Measurements from ENCODE around the gene UCK2.
A peak's percentile ranks its signal among the peaks of the same experiment; 100 is the strongest.

UCK2 gene

DNA sequence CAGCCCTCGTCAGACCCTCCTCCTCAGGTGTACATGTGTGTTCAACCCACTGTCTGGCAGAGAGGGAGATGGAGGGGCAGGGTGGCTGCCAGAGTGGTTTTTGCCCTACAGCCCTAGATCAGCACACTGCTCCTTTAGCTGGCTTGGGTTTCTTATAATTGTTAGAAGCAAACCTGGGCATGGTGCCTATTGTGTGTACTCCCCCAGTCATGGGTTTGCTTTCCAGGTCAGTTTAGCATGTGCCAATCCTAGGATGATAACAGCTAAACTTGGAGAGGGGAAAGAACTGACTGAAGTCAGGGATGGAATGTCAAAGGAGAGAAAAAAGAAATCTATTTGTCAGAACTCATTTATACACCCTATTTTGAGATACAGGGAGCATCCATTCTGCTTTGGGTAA, 63.3 kb downstream of the UCK2 start:
- 91 to 100% methylated on average over 1 of the region's 1 CpG for WGBS, 2 experiments (ENCODE audit: insufficient coverage in 2 of 2)
- H3K27ac ChIP-seq (ENCODE audit: low read depth, low read length, severe bottlenecking) = no peak overlapping the region
- no peaks in the 10 kb centered on the region for H3K9me3 ChIP-seq (ENCODE audit: control insufficient read depth, low read length)
- H3K4me1 ChIP-seq (ENCODE audit: control insufficient read depth, insufficient read depth, low read length, poor library complexity, severe bottlenecking) = peaks cover 40% of the 10 kb centered on the region
- no peak overlapping the region for H3K4me3 ChIP-seq (ENCODE audit: extremely low read depth, insufficient read depth, low read length, poor library complexity, severe bottlenecking)
- H3K36me3 ChIP-seq (ENCODE audit: control insufficient read depth, insufficient read depth, low read length) = peaks cover 37% of the 10 kb centered on the region

DNA sequence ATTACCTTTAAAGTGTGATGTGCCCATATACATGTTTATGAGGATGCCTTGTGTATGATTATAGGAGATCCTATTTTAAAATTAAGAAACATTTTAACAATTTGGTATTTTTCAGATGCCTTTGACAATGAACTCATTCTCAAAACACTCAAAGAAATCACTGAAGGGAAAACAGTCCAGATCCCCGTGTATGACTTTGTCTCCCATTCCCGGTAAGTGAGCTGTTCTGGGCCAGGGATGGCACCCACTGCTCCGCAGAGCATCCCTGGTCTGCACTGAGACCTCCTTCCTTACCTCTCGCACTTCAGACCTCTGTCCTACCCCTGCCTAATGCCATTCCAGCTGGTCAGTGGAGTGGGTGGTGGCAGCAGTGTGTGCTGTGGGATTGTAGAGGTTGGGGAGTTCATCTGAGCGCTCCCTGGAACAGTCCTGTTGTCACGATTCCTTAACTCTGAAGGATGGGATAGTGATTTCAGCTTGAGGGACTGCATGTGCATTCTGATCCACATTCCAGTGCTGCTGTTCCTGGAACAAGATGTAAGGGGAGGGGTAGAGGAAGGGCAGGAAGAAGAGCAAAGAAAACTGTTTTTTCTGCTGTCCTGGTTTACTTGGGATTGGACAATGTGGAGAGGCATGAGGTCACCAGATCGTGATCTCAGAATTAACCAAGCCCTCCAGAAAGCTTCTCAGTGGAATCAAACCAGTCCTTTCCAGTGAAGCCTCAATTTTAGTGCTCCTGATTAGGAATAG, 63.9 kb downstream of the UCK2 start:
- WGBS, 2 experiments (ENCODE audit: insufficient coverage in 2 of 2) = 92 to 100% methylated on average over 5 of the region's 7 CpGs
- H3K9me3 ChIP-seq (ENCODE audit: control insufficient read depth, low read length) = no peaks in the 10 kb centered on the region
- peaks cover 37% of the 10 kb centered on the region for H3K36me3 ChIP-seq (ENCODE audit: control insufficient read depth, insufficient read depth, low read length)
- peak overlapping the region; percentile 20 for H3K27ac ChIP-seq (ENCODE audit: low read depth, low read length, severe bottlenecking)
- no peak overlapping the region for H3K4me3 ChIP-seq (ENCODE audit: extremely low read depth, insufficient read depth, low read length, poor library complexity, severe bottlenecking)
- peaks cover 46% of the 10 kb centered on the region for H3K4me1 ChIP-seq (ENCODE audit: control insufficient read depth, insufficient read depth, low read length, poor library complexity, severe bottlenecking)

DNA sequence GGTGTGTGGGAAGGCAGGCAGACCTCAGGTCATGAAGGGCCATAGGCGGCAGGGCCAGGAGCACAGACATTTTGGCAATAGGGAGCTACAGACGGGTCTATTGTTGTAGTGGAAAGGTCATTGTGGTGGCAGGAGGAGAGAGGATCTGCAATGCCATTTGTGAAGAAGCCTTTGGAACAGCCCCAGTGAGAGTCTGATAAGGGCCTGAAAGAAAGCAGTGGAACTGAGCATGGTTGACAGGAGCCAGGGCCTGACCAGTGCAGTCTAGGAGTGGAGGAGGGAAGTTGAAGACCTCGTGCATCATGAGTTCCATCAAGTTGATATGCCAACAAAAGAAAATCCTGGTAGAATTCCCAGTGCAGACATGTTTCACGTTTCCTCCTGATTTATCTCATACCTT, 65.5 kb downstream of the UCK2 start:
- Histone ChIP-seq H3K27ac (ENCODE audit: low read depth, low read length, severe bottlenecking) (no peak overlapping the region), H3K36me3 (ENCODE audit: control insufficient read depth, insufficient read depth, low read length) (peaks cover 42% of the 10 kb centered on the region), H3K9me3 (ENCODE audit: control insufficient read depth, low read length) (no peaks in the 10 kb centered on the region), H3K4me3 (ENCODE audit: extremely low read depth, insufficient read depth, low read length, poor library complexity, severe bottlenecking) (no peak overlapping the region), H3K4me1 (ENCODE audit: control insufficient read depth, insufficient read depth, low read length, poor library complexity, severe bottlenecking) (peaks cover 54% of the 10 kb centered on the region)
- WGBS, 2 experiments (ENCODE audit: insufficient coverage in 2 of 2) = 89 to 100% methylated on average over 4 of the region's 4 CpGs

DNA sequence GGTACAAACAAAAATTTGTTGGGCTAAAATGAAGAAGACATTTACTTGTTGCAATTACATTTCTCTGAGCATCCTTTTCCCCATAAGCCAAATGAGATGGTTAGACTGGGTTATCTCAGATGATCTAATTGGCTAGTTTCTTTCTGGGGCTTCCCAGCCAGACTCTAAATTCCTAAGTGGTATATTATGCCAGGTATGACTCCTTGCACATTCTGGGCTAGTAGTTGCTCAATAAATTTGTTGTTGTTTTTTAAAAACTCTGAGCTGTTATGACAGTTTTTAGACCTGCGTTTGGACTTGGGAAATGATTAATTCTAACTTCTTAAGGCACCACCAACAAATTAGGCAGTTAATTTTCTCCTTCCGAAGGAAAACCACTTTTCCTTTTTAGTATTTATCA, 66.1 kb downstream of the UCK2 start:
- H3K4me1 ChIP-seq (ENCODE audit: control insufficient read depth, insufficient read depth, low read length, poor library complexity, severe bottlenecking) = peaks cover 60% of the 10 kb centered on the region

DNA sequence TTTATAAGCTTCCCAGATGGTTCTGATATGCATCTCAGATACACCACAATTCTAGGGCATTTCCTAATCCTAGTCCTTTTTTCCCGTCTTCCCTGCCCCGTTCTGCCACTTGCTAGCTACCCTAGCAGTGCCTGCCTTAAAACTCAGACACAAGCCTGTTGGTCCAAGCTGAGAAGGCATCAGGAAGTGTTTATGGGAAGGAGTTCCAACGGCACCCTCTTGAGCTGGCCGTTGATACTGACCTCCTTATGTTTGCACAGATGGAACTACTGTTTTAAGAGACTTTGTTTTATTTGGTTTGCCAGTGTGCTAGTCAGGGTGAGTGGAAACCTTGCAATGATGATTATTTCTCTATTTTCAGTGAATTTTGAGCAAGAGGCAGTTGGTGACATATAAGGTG, 67.2 kb downstream of the UCK2 start:
- peaks cover 64% of the 10 kb centered on the region for H3K4me1 ChIP-seq (ENCODE audit: control insufficient read depth, insufficient read depth, low read length, poor library complexity, severe bottlenecking)
- H3K36me3 ChIP-seq (ENCODE audit: control insufficient read depth, insufficient read depth, low read length) = peaks cover 42% of the 10 kb centered on the region
- H3K9me3 ChIP-seq (ENCODE audit: control insufficient read depth, low read length) = no peaks in the 10 kb centered on the region
- 95 to 100% methylated on average over 2 to 4 of the region's 4 CpGs for WGBS, 2 experiments (ENCODE audit: insufficient coverage in 2 of 2)
- H3K4me3 ChIP-seq (ENCODE audit: extremely low read depth, insufficient read depth, low read length, poor library complexity, severe bottlenecking) = no peak overlapping the region
- H3K27ac ChIP-seq (ENCODE audit: low read depth, low read length, severe bottlenecking) = peak overlapping the region; percentile 74

More for the DNA sequence above, 66.1 kb downstream of the UCK2 start:
- WGBS, 2 experiments (ENCODE audit: insufficient coverage in 2 of 2) = 100% methylated on average over 1 of the region's 2 CpGs; no CpG with 5 or more reads in 1 of the 2 experiments
- Histone ChIP-seq H3K36me3 (ENCODE audit: control insufficient read depth, insufficient read depth, low read length) (peaks cover 42% of the 10 kb centered on the region), H3K9me3 (ENCODE audit: control insufficient read depth, low read length) (no peaks in the 10 kb centered on the region), H3K4me3 (ENCODE audit: extremely low read depth, insufficient read depth, low read length, poor library complexity, severe bottlenecking) (no peak overlapping the region), H3K27ac (ENCODE audit: low read depth, low read length, severe bottlenecking) (no peak overlapping the region)

DNA sequence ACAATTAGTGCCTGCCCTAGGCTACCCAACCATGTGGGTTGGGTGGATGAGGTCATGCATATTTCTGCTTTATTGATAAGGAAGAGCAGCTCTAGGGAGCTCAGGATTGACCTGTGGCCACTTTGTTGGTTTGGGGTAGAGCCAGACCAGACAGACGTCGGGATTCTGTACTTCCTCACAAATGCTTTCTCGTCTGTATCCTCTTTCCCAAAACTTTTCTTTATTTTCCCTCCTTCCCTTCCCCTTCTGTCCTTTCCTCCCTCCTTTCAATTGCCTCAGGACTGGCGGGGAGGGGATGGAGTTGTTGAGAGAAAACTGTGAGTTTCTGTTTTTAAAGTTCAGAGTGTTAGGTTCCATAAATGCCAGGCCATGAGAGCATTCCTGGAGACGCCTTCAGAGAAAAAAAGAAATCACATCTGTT, 68.0 kb downstream of the UCK2 start:
- no peak overlapping the region for H3K4me3 ChIP-seq (ENCODE audit: extremely low read depth, insufficient read depth, low read length, poor library complexity, severe bottlenecking)
- H3K36me3 ChIP-seq (ENCODE audit: control insufficient read depth, insufficient read depth, low read length) = peaks cover 36% of the 10 kb centered on the region
- H3K4me1 ChIP-seq (ENCODE audit: control insufficient read depth, insufficient read depth, low read length, poor library complexity, severe bottlenecking) = peaks cover 69% of the 10 kb centered on the region
- no peaks in the 10 kb centered on the region for H3K9me3 ChIP-seq (ENCODE audit: control insufficient read depth, low read length)
- peak overlapping the region; percentile 74 for H3K27ac ChIP-seq (ENCODE audit: low read depth, low read length, severe bottlenecking)
- WGBS, 2 experiments (ENCODE audit: insufficient coverage in 2 of 2) = 90% methylated on average over 2 of the region's 5 CpGs; no CpG with 5 or more reads in 1 of the 2 experiments

DNA sequence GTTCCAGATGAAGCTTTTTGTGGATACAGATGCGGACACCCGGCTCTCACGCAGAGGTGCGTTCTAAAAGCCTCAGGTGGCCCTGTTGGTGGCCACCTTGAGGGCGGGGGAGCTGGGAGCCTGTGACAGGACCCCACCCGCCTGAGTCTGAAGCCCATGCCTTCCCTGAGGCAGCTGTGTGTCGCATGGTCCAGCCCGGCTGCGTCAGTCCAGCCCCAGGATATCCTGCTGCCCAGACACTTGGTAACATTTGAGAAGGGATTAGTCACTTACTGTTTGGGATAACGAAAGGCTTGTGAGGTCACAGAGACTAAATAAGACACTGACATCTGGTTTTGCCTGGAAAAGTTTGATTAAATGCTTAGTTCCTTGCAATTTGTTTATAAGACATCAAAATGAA, 68.9 kb downstream of the UCK2 start:
- H3K4me3 ChIP-seq (ENCODE audit: extremely low read depth, insufficient read depth, low read length, poor library complexity, severe bottlenecking) = no peak overlapping the region
- WGBS, 2 experiments (ENCODE audit: insufficient coverage in 2 of 2) = 84 to 91% methylated on average over 7 to 10 of the region's 10 CpGs
- H3K36me3 ChIP-seq (ENCODE audit: control insufficient read depth, insufficient read depth, low read length) = peaks cover 38% of the 10 kb centered on the region
- H3K4me1 ChIP-seq (ENCODE audit: control insufficient read depth, insufficient read depth, low read length, poor library complexity, severe bottlenecking) = peaks cover 70% of the 10 kb centered on the region
- H3K27ac ChIP-seq (ENCODE audit: low read depth, low read length, severe bottlenecking) = peak overlapping the region; percentile 74
- no peaks in the 10 kb centered on the region for H3K9me3 ChIP-seq (ENCODE audit: control insufficient read depth, low read length)

DNA sequence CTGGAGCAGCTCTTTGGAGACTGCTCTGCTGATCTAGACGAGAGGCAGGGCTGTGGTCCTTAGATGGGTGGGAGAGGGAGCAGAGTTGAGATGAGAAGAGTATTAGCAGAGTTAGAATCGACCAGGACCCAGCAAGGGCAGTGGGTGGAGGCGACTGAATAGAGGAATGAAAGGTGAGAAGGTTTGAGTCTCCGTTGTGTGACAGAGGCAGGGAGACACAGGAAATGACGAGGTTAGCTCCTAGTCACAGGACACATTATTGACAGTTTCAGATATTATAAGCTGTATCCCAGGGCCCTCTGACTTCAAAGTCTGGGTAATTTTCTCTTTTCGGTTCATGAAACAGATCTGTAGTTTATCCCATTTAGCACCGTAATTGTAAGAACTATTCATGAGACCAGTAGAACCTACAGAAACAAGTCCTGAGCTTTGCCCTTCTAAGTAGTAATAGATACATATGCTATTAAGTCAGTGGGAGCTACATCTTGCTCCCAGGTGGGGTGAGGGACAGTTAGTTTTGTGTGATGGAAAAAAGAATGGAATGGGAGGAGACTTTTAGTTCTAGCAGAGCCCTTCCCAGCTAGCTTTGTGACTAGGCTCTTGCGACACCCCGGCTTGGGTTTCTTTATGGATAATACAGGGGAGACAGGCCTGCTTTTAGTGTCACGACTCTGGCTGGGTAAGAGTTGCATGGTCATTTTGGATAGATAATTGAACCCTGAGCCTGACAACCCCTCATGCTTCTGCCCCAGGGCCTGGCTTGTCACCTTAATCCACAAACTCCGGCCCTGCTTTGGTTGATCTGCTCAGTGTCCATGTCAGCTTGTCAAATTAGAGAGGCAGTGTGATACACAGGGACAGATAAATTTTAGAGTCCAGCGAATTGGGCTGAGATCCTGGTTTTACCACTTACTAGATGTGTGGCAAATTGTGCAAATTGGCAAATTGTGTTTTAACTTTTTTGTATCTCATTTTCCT, 70.2 kb downstream of the UCK2 start:
- H3K27ac ChIP-seq (ENCODE audit: low read depth, low read length, severe bottlenecking) = peak overlapping the region; percentile 74
- peaks cover 35% of the 10 kb centered on the region for H3K36me3 ChIP-seq (ENCODE audit: control insufficient read depth, insufficient read depth, low read length)
- H3K4me3 ChIP-seq (ENCODE audit: extremely low read depth, insufficient read depth, low read length, poor library complexity, severe bottlenecking) = no peak overlapping the region
- peaks cover 69% of the 10 kb centered on the region for H3K4me1 ChIP-seq (ENCODE audit: control insufficient read depth, insufficient read depth, low read length, poor library complexity, severe bottlenecking)
- WGBS, 2 experiments (ENCODE audit: insufficient coverage in 2 of 2) = 89 to 95% methylated on average over 8 to 11 of the region's 12 CpGs
- H3K9me3 ChIP-seq (ENCODE audit: control insufficient read depth, low read length) = no peaks in the 10 kb centered on the region

DNA sequence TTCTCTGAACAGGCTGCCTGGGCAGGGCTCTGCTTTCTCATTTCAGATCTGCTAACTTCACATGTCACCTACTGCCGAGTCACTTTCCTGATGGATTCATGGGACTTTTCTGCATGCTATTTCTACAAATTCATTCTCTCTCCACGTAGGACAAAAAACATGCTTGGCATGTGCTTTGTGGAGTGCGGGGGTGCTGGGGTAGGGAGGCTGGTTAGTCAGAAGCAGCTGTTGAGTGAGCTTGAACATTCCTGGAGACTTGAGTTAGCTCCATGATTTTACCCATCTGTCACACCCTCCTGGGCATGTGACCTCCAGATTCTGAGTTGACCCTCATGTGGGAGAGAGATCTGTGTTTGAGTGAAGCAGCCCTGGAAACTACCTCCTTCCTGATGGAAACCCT, 71.4 kb downstream of the UCK2 start:
- H3K36me3 ChIP-seq (ENCODE audit: control insufficient read depth, insufficient read depth, low read length) = peaks cover 35% of the 10 kb centered on the region
- WGBS, 2 experiments (ENCODE audit: insufficient coverage in 2 of 2) = no CpG with 5 or more reads among the region's 3 CpGs
- H3K9me3 ChIP-seq (ENCODE audit: control insufficient read depth, low read length) = no peaks in the 10 kb centered on the region
- no peak overlapping the region for H3K4me3 ChIP-seq (ENCODE audit: extremely low read depth, insufficient read depth, low read length, poor library complexity, severe bottlenecking)
- peaks cover 75% of the 10 kb centered on the region for H3K4me1 ChIP-seq (ENCODE audit: control insufficient read depth, insufficient read depth, low read length, poor library complexity, severe bottlenecking)
- peak overlapping the region; percentile 79 for H3K27ac ChIP-seq (ENCODE audit: low read depth, low read length, severe bottlenecking)

DNA sequence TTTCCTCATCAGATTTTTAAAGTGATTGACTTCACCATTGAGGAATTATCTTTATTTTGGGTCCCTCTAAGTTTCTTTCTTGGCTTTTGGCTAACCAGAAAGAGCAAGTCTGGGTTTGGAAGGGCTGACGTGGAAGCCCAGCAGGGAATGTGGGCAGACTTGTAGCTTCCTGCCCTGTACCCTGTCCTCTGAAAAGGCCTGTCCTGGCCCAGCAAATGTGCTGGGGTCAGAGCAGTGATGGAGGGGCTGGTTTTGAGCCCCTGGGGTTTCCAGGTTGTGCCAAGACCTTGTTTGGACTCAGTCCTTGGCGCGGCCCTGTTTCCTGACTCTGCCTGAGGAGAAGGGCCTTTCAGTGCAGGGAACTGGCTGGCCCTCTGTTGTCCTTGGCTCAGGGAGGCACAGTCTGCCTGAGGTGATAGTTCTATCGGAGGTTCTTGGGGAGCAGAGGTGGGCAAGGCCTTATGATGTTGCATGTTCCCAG, 72.1 kb downstream of the UCK2 start:
- 90 to 100% methylated on average over 4 of the region's 4 CpGs for WGBS, 2 experiments (ENCODE audit: insufficient coverage in 2 of 2)
- Histone ChIP-seq H3K27ac (ENCODE audit: low read depth, low read length, severe bottlenecking) (peak overlapping the region; percentile 12), H3K4me3 (ENCODE audit: extremely low read depth, insufficient read depth, low read length, poor library complexity, severe bottlenecking) (no peak overlapping the region), H3K9me3 (ENCODE audit: control insufficient read depth, low read length) (no peaks in the 10 kb centered on the region), H3K36me3 (ENCODE audit: control insufficient read depth, insufficient read depth, low read length) (peaks cover 35% of the 10 kb centered on the region), H3K4me1 (ENCODE audit: control insufficient read depth, insufficient read depth, low read length, poor library complexity, severe bottlenecking) (peaks cover 71% of the 10 kb centered on the region)

Data from mesodermal cell (in vitro differentiated cells).